T47D (cell line): ENCODE data around the gene FBXL15.

Experiments used
- DNase-seq, 2 experiments: peaks; one replicate each; pipeline versions ENCODE4 v3.0.0 to v3.0.0-alpha.2; 2011 to 2012; ENCODE audit warnings: low read depth in 1 of 2, low spot score in 1 of 2
- JUND ChIP-seq: IDR thresholded peaks from 2 replicates; pipeline ENCODE4 v1.6.1; 2012; ENCODE audit warnings: low read depth
- in situ Hi-C: cut with HindIII; loops from 2 replicates; pipeline ENCODE4 v1.10.0; 2016; ENCODE audit warnings: low sequenced_read_pairs, low pct_unique_long_range_greater_than_20kb

FBXL15 gene

DNA sequence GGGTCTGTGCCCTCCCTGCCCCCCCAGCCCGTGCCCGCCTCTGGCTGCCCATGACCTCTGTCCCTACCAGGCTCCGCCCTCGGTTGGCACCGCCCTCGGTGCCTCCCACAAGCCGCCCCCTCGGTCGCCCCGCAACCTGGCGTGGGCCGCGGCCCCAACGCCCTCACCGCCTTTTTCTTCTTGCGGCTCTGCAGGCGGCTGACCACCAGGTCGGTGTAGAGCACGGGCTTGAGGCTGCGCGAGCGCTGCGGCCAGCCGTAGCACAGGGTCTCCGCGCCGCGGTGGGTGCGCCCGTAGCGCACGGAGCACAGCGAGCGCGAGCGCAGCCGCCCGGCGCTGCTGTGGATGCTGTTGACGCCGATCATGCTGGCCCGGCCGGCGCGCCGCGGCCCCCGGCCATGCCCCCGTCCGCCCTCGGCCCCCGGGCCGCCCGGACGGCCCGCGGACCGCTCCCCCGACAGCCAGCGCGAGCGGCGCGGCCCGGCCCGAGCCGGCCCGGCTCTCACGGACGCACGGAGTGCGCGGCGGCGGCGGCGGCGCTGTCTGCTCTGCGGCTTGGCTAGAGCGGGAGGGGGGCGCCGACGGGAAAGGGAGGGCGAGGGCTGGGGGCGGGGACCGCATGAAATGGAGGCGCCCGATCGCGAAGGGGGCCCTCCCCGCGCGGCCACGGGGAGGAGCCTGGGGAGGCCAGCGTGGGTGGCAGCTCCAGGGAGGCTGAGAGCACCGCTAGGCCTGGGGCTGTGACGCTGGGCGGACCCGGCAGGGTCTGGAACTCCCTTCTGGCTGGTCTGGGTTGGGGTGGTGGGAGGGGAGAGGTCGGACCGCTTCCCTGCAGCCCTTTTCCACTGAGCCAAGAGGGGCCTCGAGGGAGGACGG, 11.7 kb upstream of the FBXL15 start:
- in situ Hi-C loops: no loop called here
- TF ChIP-seq JUND: no peak
- DNase-seq: no peak

DNA sequence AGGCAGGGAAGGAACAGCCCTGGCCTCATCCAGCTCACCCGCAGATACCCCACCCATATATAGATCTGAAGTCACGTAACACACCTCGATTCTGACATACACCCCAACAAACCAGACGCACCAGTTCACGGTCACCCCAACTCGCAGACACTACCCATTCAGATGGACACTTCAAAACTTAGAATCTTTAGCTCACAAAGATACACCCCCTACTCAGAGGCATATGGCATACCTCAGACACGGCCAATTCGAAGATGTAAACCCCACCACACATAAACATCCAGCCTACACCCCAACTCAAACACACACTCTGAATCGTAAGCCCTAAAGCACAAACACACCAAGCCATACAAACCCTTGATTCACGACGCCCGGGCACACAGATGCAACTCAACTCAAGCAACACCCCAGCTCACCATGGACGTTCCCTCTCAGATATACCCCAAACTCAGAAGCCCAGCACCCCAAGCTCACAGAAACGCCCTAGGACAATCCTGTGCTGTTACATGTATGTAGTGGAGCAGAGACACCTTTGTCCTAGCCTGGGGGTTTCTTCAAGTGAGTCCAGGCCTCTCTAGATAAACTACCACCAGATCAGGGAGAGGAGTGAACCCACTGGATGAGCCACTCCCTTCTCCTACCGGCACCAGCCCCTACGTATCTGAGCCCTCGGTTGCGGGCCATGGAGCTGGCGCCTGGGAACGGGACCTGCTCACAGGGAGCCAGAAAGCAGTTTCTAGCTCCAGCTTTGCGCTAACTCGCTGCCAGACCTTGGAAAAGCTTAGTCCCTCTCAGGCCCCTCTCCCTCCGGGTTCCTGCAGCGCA, 10.8 kb upstream of the FBXL15 start:
- in situ Hi-C loops: no loop called here
- TF ChIP-seq JUND: no peak
- no peak for DNase-seq

DNA sequence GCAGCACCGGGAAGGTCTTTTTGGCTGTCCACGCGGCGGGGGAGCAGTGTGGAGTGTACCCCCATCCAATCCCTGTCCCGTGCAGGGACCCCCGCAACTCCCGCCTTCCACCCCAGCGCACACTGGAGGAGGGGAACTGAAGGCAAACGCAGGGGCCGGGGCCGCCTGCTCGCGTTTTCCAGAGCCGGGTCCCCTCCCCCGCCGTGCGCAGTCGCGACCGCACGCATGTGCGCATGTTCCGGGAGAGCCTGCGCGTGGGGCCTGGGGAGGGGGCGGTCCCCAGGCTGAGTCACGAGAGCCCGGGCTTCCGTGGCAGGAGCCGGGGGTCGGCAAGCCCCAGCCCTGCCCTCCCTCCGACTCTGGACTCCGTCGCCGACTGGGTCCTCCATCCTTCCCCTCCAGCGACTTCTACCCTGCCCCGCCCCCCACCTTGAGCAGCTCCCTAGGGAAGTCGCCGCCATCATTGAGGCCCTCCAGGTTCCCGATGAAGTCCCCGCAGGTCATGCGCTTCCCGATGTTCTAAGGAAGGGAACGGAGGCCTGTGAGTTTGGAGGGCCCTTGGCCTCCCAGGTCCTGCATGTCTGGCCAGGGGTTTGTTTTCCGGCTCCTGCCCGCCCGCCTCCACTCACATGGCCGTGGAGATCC, 10.1 kb upstream of the FBXL15 start:
- in situ Hi-C loops: no loop called here
- TF ChIP-seq JUND: no peak
- no peak for DNase-seq

DNA sequence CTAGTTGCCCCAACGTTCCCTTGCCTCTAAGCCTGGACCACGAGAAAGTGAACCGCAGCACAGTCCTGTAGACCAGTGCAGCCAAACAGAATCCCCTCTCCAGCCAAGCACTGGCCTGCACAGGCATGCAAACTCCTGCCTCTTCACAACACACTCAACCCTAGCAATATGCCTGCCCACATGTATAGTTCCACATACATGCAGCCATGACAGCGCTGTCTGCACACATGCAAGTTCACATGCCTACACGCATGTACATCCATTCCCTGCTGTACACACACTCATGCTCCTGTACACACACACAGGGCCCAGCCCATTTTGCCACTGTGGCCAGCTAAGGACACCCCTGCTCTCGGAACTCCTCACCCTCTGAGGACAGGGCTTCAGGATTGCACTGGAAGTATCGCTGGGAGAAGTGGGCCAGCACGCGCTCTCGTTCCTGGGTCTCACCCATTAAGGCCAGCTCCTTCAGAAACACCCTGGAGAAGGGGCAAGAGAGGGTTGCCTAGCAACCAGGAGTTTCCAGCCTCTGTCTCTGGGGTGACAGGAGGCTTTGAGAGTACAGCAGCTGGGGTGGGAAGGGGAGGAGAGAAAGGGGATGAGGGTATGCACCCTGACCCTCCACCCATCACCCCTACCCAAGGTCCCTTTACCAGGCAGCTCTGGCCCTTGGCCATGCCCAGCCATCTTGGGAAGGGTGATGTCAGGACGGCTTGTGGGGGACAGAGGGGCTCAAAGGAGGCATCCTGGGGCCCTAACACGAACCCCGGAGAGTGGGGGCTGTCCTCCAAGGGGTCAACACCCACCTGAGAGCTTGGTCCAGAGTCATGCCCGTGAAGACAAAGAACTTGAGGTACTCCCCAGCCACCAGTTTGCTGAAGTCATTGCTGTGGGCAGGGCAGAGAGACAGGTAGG, 9.0 kb upstream of the FBXL15 start:
- TF ChIP-seq JUND: no peak
- in situ Hi-C loops: no loop called here
- no peak for DNase-seq

GRCh38 chr10:102412293-102412692, 8.3 kb upstream of the FBXL15 start:
- in situ Hi-C loops: no loop called here
- no peak for DNase-seq
- TF ChIP-seq JUND: no peak

- in situ Hi-C loops: no loop called here
These were observed 7.5 kb upstream of the FBXL15 start for GRCh38 chr10:102413053-102413705.

DNA sequence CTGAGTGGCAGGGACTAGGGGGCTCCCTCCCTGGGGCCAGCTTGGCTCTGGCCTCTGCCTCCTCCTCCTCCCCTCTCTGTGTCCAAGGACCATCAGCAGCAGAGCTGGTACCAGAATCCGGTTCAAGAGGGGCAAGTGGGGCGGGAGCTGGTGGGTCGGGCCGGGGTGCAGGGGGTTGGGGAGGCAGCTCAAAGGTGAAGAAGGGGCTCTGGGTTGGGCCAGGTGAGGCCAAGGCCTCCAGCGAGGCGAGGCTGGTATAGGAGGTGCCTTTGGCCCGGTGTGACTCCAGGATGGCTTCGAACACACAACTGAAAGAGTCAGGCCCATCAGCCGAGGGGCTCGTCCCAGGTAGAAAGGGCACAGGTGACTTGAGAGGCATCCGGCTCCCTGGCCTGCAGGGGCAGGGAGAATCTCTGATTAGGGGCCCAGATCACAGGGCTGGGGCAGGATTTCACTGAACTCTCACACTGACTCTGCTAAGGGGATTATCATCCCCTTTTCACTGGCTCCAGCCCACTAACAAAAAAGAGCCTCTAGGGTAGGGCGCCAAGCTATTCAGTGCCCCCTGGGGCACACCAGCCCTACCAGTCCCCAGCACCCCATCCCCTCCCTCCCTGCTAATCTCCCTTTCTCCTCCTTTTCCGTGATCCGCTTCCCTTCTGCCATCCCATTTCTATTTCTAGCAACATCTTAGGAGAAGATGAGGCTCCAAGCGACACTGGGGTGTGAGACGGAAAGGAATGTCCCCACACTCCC, 6.7 kb upstream of the FBXL15 start:
- TF ChIP-seq JUND: no peak
- in situ Hi-C loops: no loop called here

More at GRCh38 chr10:102413053-102413705, 7.5 kb upstream of the FBXL15 start:
- DNase-seq: no peak
- no peak for TF ChIP-seq JUND

DNA sequence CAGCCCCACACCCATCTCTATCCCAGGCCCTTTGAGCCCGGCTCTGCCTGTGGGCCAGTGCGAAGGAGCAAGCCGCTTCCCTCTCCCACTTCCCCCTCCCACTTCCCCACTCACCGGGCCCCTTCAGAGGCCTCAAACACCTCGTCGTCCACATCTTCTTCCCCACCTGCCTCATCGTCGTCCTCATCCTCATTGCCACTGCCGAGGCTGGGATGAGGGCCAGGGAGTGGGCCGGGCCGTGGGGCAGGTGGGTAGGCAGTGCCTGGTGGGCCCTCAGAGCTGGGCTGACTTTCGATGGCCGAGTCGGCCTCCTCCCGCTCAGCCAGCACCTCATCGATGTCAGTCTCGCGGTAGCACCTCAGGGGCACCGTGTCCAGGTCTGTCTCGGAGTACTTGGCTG, 5.9 kb upstream of the FBXL15 start:
- in situ Hi-C loops: no loop called here
- no peak for DNase-seq
- TF ChIP-seq JUND: no peak

More for the DNA sequence above, 6.7 kb upstream of the FBXL15 start:
- no peak for DNase-seq

DNA sequence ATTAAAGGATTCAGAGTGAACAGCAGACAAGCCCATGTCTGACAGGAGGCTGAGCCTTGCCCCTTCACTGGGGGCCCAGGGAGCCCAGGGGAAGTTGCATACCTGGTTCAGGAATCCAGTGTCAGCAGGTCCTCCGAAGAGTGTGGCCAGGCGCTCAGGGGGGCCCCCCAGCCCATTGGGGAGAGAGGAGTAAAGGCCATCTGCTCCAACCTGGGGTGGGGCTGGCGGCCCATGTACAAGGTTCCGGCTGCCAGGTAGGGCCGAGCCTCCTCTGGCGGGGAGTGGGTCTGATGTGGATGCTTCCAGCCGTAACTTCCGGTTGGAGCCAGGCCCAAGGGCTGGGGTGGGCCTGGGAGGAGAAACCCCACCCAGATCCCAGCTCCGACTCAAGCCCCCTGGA, 4.4 kb upstream of the FBXL15 start:
- in situ Hi-C loops: no loop called here
- TF ChIP-seq JUND: no peak
- no peak for DNase-seq

GRCh38 chr10:102416695-102417094, 3.9 kb upstream of the FBXL15 start:
- no peak for TF ChIP-seq JUND
- in situ Hi-C loops: no loop called here
- no peak for DNase-seq
